NT2/D1 (cell line): Measurements from ENCODE around the gene BACH1.
A peak's percentile ranks its signal among the peaks of the same experiment; 100 is the strongest.

ENCODE experiments used
- DNase-seq: peaks from one replicate; pipeline ENCODE4 v3.0.0-alpha.2; 2011; ENCODE audit warnings: low read depth, low spot score
- H3K27me3 ChIP-seq: 2 replicates; pipeline ENCODE4 v1.6.0; 2011; ENCODE audit warnings: mild to moderate bottlenecking; ENCODE audit not compliant: insufficient read length, insufficient read depth
- H3K36me3 ChIP-seq: 2 replicates; pipeline ENCODE4 v1.6.1; 2011; ENCODE audit warnings: mild to moderate bottlenecking, low read length, mixed read lengths; ENCODE audit not compliant: insufficient read depth, insufficient read length
- H3K4me1 ChIP-seq: 2 replicates; pipeline ENCODE4 v1.5.1; 2011; ENCODE audit not compliant: insufficient read depth, insufficient read length
- H3K4me3 ChIP-seq: 2 replicates; pipeline ENCODE4 v1.5.1; 2011; ENCODE audit warnings: low read depth; ENCODE audit not compliant: insufficient read length
- H3K9ac ChIP-seq: 2 replicates; pipeline ENCODE4 v1.6.0; 2011; ENCODE audit warnings: low read depth; ENCODE audit not compliant: insufficient read length
- H3K9me3 ChIP-seq: 2 replicates; pipeline ENCODE4 v1.5.1; 2011; ENCODE audit warnings: mild to moderate bottlenecking, low read length; ENCODE audit not compliant: insufficient read depth
- SUZ12 ChIP-seq: IDR thresholded peaks from 2 replicates; pipeline ENCODE4 v1.6.1; 2011; ENCODE audit not compliant: insufficient read length, insufficient read depth; ENCODE audit errors: extremely low read depth
- YY1 ChIP-seq: IDR thresholded peaks from 2 replicates; pipeline ENCODE4 v1.6.1; 2011; ENCODE audit not compliant: insufficient read length, insufficient read depth
- ZNF274 ChIP-seq: IDR thresholded peaks from 2 replicates; pipeline ENCODE4 v1.6.1; 2011; ENCODE audit warnings: mild to moderate bottlenecking, low read depth, low read length

BACH1 gene

GRCh38 chr21:29300807-29301138 lies 2.1 kb downstream of the BACH1 start:
- H3K27me3 ChIP-seq: peaks cover 5% of the 10 kb centered on the region
- H3K9ac ChIP-seq: no peak overlapping the region
- peak overlapping the region; percentile 82 for H3K4me3 ChIP-seq
- H3K9me3 ChIP-seq: 0 out of 2 replicates have a peak, but pooled peaks cover 6% of the 10 kb centered on the region
- DNase-seq: no peak
- peaks cover 5% of the 10 kb centered on the region for H3K36me3 ChIP-seq
- TF ChIP-seq YY1 (no peak), SUZ12 (no peak), ZNF274 (no peak)
- peaks cover 5% of the 10 kb centered on the region for H3K4me1 ChIP-seq

- Histone ChIP-seq H3K4me1 (peaks cover 8% of the 10 kb centered on the region), H3K27me3 (peaks cover 5% of the 10 kb centered on the region), H3K9me3 (no peaks in the 10 kb centered on the region), H3K4me3 (no peak overlapping the region), H3K36me3 (peaks cover 9% of the 10 kb centered on the region), H3K9ac (no peak overlapping the region)
- no peak for DNase-seq
- no peak for TF ChIP-seq YY1
- TF ChIP-seq ZNF274: no peak
- no peak for TF ChIP-seq SUZ12
Observed at GRCh38 chr21:29301691-29302090, 3.0 kb downstream of the BACH1 start.

- peaks cover 5% of the 10 kb centered on the region for H3K27me3 ChIP-seq
- peaks cover 11% of the 10 kb centered on the region for H3K36me3 ChIP-seq
- no peak for DNase-seq
- H3K9me3 ChIP-seq: no peaks in the 10 kb centered on the region
- TF ChIP-seq YY1: no peak
- no peak for TF ChIP-seq SUZ12
- TF ChIP-seq ZNF274: no peak
- peaks cover 8% of the 10 kb centered on the region for H3K4me1 ChIP-seq
- H3K9ac ChIP-seq: no peak overlapping the region
- H3K4me3 ChIP-seq: no peak overlapping the region
Observed at GRCh38 chr21:29302359-29302875, 3.7 kb downstream of the BACH1 start.

GRCh38 chr21:29303288-29303687 lies 4.6 kb downstream of the BACH1 start:
- Histone ChIP-seq H3K9me3 (no peaks in the 10 kb centered on the region), H3K36me3 (peaks cover 11% of the 10 kb centered on the region), H3K4me1 (peaks cover 8% of the 10 kb centered on the region), H3K27me3 (no peaks in the 10 kb centered on the region), H3K9ac (no peak overlapping the region), H3K4me3 (no peak overlapping the region)
- no peak for DNase-seq
- TF ChIP-seq SUZ12 (no peak), ZNF274 (no peak), YY1 (no peak)

- Histone ChIP-seq H3K4me3 (no peak overlapping the region), H3K9me3 (no peaks in the 10 kb centered on the region), H3K4me1 (peaks cover 8% of the 10 kb centered on the region), H3K9ac (no peak overlapping the region), H3K36me3 (peaks cover 11% of the 10 kb centered on the region), H3K27me3 (no peaks in the 10 kb centered on the region)
- no peak for TF ChIP-seq SUZ12
- TF ChIP-seq YY1: no peak
- TF ChIP-seq ZNF274: no peak
- no peak for DNase-seq
Observed at GRCh38 chr21:29304597-29304996, 5.9 kb downstream of the BACH1 start.

GRCh38 chr21:29305068-29305467 lies 6.3 kb downstream of the BACH1 start:
- no peaks in the 10 kb centered on the region for H3K27me3 ChIP-seq
- H3K4me3 ChIP-seq: no peak overlapping the region
- no peak for DNase-seq
- H3K9ac ChIP-seq: no peak overlapping the region
- TF ChIP-seq ZNF274: no peak
- TF ChIP-seq SUZ12: no peak
- TF ChIP-seq YY1: no peak
- H3K9me3 ChIP-seq: no peaks in the 10 kb centered on the region
- H3K4me1 ChIP-seq: peaks cover 8% of the 10 kb centered on the region
- peaks cover 11% of the 10 kb centered on the region for H3K36me3 ChIP-seq

GRCh38 chr21:29305561-29305960 lies 6.8 kb downstream of the BACH1 start:
- TF ChIP-seq YY1 (no peak), ZNF274 (no peak), SUZ12 (no peak)

GRCh38 chr21:29306920-29307319 lies 8.2 kb downstream of the BACH1 start:
- Histone ChIP-seq H3K4me3 (no peak overlapping the region), H3K9ac (no peak overlapping the region), H3K4me1 (peaks cover 8% of the 10 kb centered on the region), H3K36me3 (peaks cover 18% of the 10 kb centered on the region), H3K9me3 (no peaks in the 10 kb centered on the region), H3K27me3 (no peaks in the 10 kb centered on the region)
- no peak for DNase-seq
- no peak for TF ChIP-seq ZNF274

More at GRCh38 chr21:29305561-29305960, 6.8 kb downstream of the BACH1 start:
- Histone ChIP-seq H3K36me3 (peaks cover 14% of the 10 kb centered on the region), H3K4me1 (peaks cover 8% of the 10 kb centered on the region), H3K9me3 (no peaks in the 10 kb centered on the region), H3K9ac (no peak overlapping the region), H3K4me3 (no peak overlapping the region), H3K27me3 (no peaks in the 10 kb centered on the region)
- no peak for DNase-seq
